Stimulated activated CD4-positive, alpha-beta T cell treated with anti-CD3 and anti-CD28 coated beads, Interleukin-15, amount 100 ng/mL, for 48 hours (primary cell): ENCODE measurements around the gene RUNDC1.

Experiments used
- DNase-seq, 2 donors: peaks; one replicate each; pipeline ENCODE4 v3.0.0-alpha.2; 2020; ENCODE audit warnings: low read depth in 2 of 2

Gene RUNDC1

DNA sequence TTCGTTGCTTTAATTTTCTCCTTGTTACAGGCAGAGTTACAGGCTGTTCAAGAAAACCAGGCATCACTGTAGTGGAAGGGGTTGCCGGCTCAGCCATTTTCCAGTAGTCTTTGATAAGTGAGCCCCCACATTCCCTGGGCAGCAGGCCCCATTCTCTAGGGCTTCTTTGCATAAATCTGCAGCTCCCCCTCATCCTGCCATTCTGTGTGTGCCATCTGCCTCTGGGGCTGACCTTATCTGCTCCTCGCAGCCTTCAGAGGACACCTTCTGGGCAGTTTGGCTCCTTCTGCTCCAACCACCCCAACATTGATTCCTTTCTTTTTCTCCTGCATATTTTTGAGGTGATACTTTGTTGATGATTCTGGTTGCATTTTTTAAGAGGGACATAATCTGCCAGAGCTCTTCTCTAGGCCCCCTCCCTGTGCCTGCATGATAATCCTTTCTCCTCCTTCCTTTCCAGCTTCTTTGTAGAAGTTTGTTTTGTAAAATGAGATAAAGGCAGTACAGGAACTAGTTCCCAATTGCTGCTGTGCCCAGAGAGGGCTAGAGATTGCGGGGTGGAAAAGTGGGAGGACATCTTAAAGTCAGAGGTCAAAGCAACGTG is 61.8 kb downstream of the RUNDC1 start:
- no peak for DNase-seq
